Activated T-cell treated with anti-CD3 and anti-CD28 coated beads, Interleukin-2, amount 50 U/mL, for 72 hours (primary cell): ENCODE results near the gene ATG2A. TPM values are rescaled to one million over a fixed set of nuclear protein-coding genes. Genes with fewer than 3 reads are reported as not detected.
A peak's percentile ranks its signal among the peaks of the same experiment; 100 is the strongest.

ENCODE experiments used
- ATAC-seq, 2 donors: fragments of 150-1000 bp; cut with Tn5 transposase; replicated peaks in 1 of 2; 2 replicates each; pipeline ENCODE4 v1.10.0; 2021; ENCODE audit warnings: moderate library complexity in 2 of 2, mild to moderate bottlenecking in 1 of 2
- DNase-seq, 2 donors: peaks; one replicate each; pipeline ENCODE4 v3.0.0; 2021 to 2022; ENCODE audit warnings: mixed read lengths in 1 of 2
- H3K27ac Mint-ChIP-seq: one replicate; pipeline ENCODE4 v1.8.0; 2022; ENCODE audit warnings: mild to moderate bottlenecking, moderate library complexity, mixed read lengths
- H3K27me3 Mint-ChIP-seq: one replicate; pipeline ENCODE4 v1.8.0; 2022; ENCODE audit warnings: low read depth, mixed read lengths
- H3K36me3 Mint-ChIP-seq, 2 donors: one replicate each; pipeline ENCODE4 v1.8.0; 2022; ENCODE audit warnings: mixed read lengths in 2 of 2, mild to moderate bottlenecking in 1 of 2; ENCODE audit not compliant: insufficient read depth in 2 of 2
- H3K4me1 Mint-ChIP-seq: one replicate; pipeline ENCODE4 v1.8.0; 2022; ENCODE audit warnings: low read depth, mixed read lengths
- H3K4me3 Mint-ChIP-seq, 2 donors: one replicate each; pipeline ENCODE4 v1.8.0; 2022; ENCODE audit warnings: mild to moderate bottlenecking in 2 of 2, mixed read lengths in 2 of 2, moderate library complexity in 2 of 2
- H3K9me3 Mint-ChIP-seq, 2 donors: one replicate each; pipeline ENCODE4 v1.8.0; 2022; ENCODE audit warnings: mixed read lengths in 2 of 2
- total RNA-seq, 2 donors: library from RNA; stranded (reverse); gene quantifications; one replicate each; pipeline ENCODE4 v1.2.3, GENCODE V29; 2022

ATG2A gene
- total RNA-seq, 2 donors from 2014 or later, result 20.9 to 27.0 TPM

GRCh38 chr11:64920124-64920523 lies 3.1 kb upstream of the ATG2A start:
- H3K4me3 Mint-ChIP-seq, result no peak overlapping the region
- peaks cover 38% of the 10 kb centered on the region for H3K4me1 Mint-ChIP-seq
- no peaks in the 10 kb centered on the region for H3K36me3 Mint-ChIP-seq
- ATAC-seq (no peak), DNase-seq (no peak)
- H3K27me3 Mint-ChIP-seq, result no peaks in the 10 kb centered on the region
- no peak overlapping the region for H3K27ac Mint-ChIP-seq
- H3K9me3 Mint-ChIP-seq, result no peaks in the 10 kb centered on the region

- ATAC-seq (no peak), DNase-seq (no peak)
- Mint-ChIP-seq H3K27me3 (no peaks in the 10 kb centered on the region), H3K36me3 (no peaks in the 10 kb centered on the region), H3K4me3 (no peak overlapping the region), H3K4me1 (peaks cover 34% of the 10 kb centered on the region), H3K27ac (no peak overlapping the region), H3K9me3 (no peaks in the 10 kb centered on the region)
These were observed 2.6 kb upstream of the ATG2A start for GRCh38 chr11:64919627-64920026.

GRCh38 chr11:64918017-64918416 lies 1.0 kb upstream of the ATG2A start:
- Mint-ChIP-seq H3K27me3 (no peaks in the 10 kb centered on the region), H3K27ac (peak overlapping the region; percentile 95), H3K36me3 (peaks cover 0 to 2% of the 10 kb centered on the region in 2 donors), H3K4me3 (peak overlapping the region; percentile 95 to 97), H3K9me3 (no peaks in the 10 kb centered on the region), H3K4me1 (peaks cover 21% of the 10 kb centered on the region)
- ATAC-seq (no peak), DNase-seq (no peak)

GRCh38 chr11:64917663-64917995 lies 620 bp upstream of the ATG2A start:
- Mint-ChIP-seq H3K36me3 (peaks cover 0 to 2% of the 10 kb centered on the region in 2 donors), H3K4me3 (peak overlapping the region; percentile 95 to 97), H3K4me1 (peaks cover 19% of the 10 kb centered on the region), H3K9me3 (no peaks in the 10 kb centered on the region), H3K27me3 (no peaks in the 10 kb centered on the region), H3K27ac (peak overlapping the region; percentile 95)
- DNase-seq, result no peak
- no peak for ATAC-seq

GRCh38 chr11:64916040-64916774 lies 802 bp downstream of the ATG2A start:
- DNase-seq, result peak; percentile 43 to 46
- H3K36me3 Mint-ChIP-seq, result peaks cover 0 to 5% of the 10 kb centered on the region in 2 donors

GRCh38 chr11:64915376-64915887 lies 1.6 kb downstream of the ATG2A start:
- Mint-ChIP-seq H3K27me3 (no peaks in the 10 kb centered on the region), H3K4me3 (peak overlapping the region; percentile 95 to 97), H3K27ac (peak overlapping the region; percentile 82), H3K9me3 (no peaks in the 10 kb centered on the region), H3K36me3 (peaks cover 2 to 5% of the 10 kb centered on the region in 2 donors), H3K4me1 (peaks cover 19% of the 10 kb centered on the region)
- ATAC-seq, result no peak
- no peak for DNase-seq

More at GRCh38 chr11:64916040-64916774, 802 bp downstream of the ATG2A start:
- peaks cover 19% of the 10 kb centered on the region for H3K4me1 Mint-ChIP-seq
- no peaks in the 10 kb centered on the region for H3K9me3 Mint-ChIP-seq
- peak overlapping the region; percentile 82 for H3K27ac Mint-ChIP-seq
- no peaks in the 10 kb centered on the region for H3K27me3 Mint-ChIP-seq
- peak overlapping the region; percentile 95 to 97 for H3K4me3 Mint-ChIP-seq
- ATAC-seq, result peak in 1 of 2 donors; percentile 26

GRCh38 chr11:64914123-64914522 lies 2.9 kb downstream of the ATG2A start:
- ATAC-seq (no peak), DNase-seq (no peak)
- Mint-ChIP-seq H3K4me3 (no peak overlapping the region), H3K9me3 (no peaks in the 10 kb centered on the region), H3K27ac (no peak overlapping the region), H3K36me3 (peaks cover 2 to 6% of the 10 kb centered on the region in 2 donors), H3K27me3 (no peaks in the 10 kb centered on the region), H3K4me1 (peaks cover 19% of the 10 kb centered on the region)

- H3K4me1 Mint-ChIP-seq, result peaks cover 19% of the 10 kb centered on the region
- H3K36me3 Mint-ChIP-seq, result peaks cover 2 to 9% of the 10 kb centered on the region in 2 donors
- H3K4me3 Mint-ChIP-seq, result no peak overlapping the region
- ATAC-seq, result no peak
- H3K9me3 Mint-ChIP-seq, result no peaks in the 10 kb centered on the region
- H3K27me3 Mint-ChIP-seq, result no peaks in the 10 kb centered on the region
- no peak for DNase-seq
- H3K27ac Mint-ChIP-seq, result no peak overlapping the region
These were observed 3.8 kb downstream of the ATG2A start for GRCh38 chr11:64913171-64913727.

- Mint-ChIP-seq H3K27me3 (no peaks in the 10 kb centered on the region), H3K4me1 (peaks cover 11% of the 10 kb centered on the region)
- no peak for ATAC-seq
These were observed 5.3 kb downstream of the ATG2A start for GRCh38 chr11:64911689-64912088.

GRCh38 chr11:64911142-64911541 lies 5.9 kb downstream of the ATG2A start:
- Mint-ChIP-seq H3K9me3 (no peaks in the 10 kb centered on the region), H3K4me1 (peaks cover 6% of the 10 kb centered on the region), H3K36me3 (peaks cover 2 to 9% of the 10 kb centered on the region in 2 donors), H3K27me3 (no peaks in the 10 kb centered on the region), H3K4me3 (no peak overlapping the region), H3K27ac (no peak overlapping the region)
- ATAC-seq (no peak), DNase-seq (no peak)

More at GRCh38 chr11:64911689-64912088, 5.3 kb downstream of the ATG2A start:
- Mint-ChIP-seq H3K4me3 (no peak overlapping the region), H3K9me3 (no peaks in the 10 kb centered on the region), H3K27ac (no peak overlapping the region), H3K36me3 (peaks cover 2 to 9% of the 10 kb centered on the region in 2 donors)
- no peak for DNase-seq

GRCh38 chr11:64910451-64911093 lies 6.4 kb downstream of the ATG2A start:
- Mint-ChIP-seq H3K4me1 (no peaks in the 10 kb centered on the region), H3K27ac (no peak overlapping the region), H3K36me3 (peaks cover 2 to 9% of the 10 kb centered on the region in 2 donors), H3K9me3 (no peaks in the 10 kb centered on the region), H3K4me3 (no peak overlapping the region), H3K27me3 (no peaks in the 10 kb centered on the region)
- no peak for DNase-seq
- ATAC-seq, result no peak

GRCh38 chr11:64909653-64910343 lies 7.2 kb downstream of the ATG2A start:
- DNase-seq (no peak), ATAC-seq (no peak)
- Mint-ChIP-seq H3K27me3 (no peaks in the 10 kb centered on the region), H3K36me3 (peaks cover 2 to 10% of the 10 kb centered on the region in 2 donors), H3K27ac (no peak overlapping the region), H3K4me3 (no peak overlapping the region), H3K9me3 (no peaks in the 10 kb centered on the region), H3K4me1 (no peaks in the 10 kb centered on the region)

GRCh38 chr11:64908766-64909165 lies 8.2 kb downstream of the ATG2A start:
- no peak overlapping the region for H3K4me3 Mint-ChIP-seq
- H3K27ac Mint-ChIP-seq, result no peak overlapping the region
- no peaks in the 10 kb centered on the region for H3K27me3 Mint-ChIP-seq
- peaks cover 2 to 13% of the 10 kb centered on the region in 2 donors for H3K36me3 Mint-ChIP-seq
- ATAC-seq (no peak), DNase-seq (no peak)
- no peaks in the 10 kb centered on the region for H3K9me3 Mint-ChIP-seq
- H3K4me1 Mint-ChIP-seq, result no peaks in the 10 kb centered on the region
